Keratinocyte (primary cell): ENCODE results near the gene LENG1. TPM values are rescaled to one million over a fixed set of nuclear protein-coding genes. Genes with fewer than 3 reads are reported as not detected.

Experiments
- DNase-seq: peaks from one replicate; pipeline ENCODE4 v3.0.0-alpha.2; 2011; ENCODE audit warnings: low read depth, missing footprints, low spot score
- FAIRE-seq: peaks from 2 replicates; lab custom pipeline; 2011; peaks lifted over from hg19 to GRCh38; lab: Jason Lieb, UNC
- H2AFZ ChIP-seq: 2 replicates; pipeline ENCODE4 v1.6.0; 2012; ENCODE audit warnings: low read length, control low read depth, inconsistent platforms; ENCODE audit not compliant: control insufficient read depth
- H3K27ac ChIP-seq: 2 replicates; pipeline ENCODE4 v1.5.1; 2011; ENCODE audit warnings: low read length; ENCODE audit not compliant: control insufficient read depth, insufficient read depth
- H3K27me3 ChIP-seq: 3 replicates; pipeline ENCODE4 v1.6.0; 2011; ENCODE audit warnings: low read length; ENCODE audit not compliant: control insufficient read depth, insufficient read depth; ENCODE audit errors: extremely low read depth
- H3K36me3 ChIP-seq, 2 experiments: 2 replicates in 1 of 2; 3 replicates in 1 of 2; pipeline ENCODE4 v1.5.1; 2011; ENCODE audit warnings: low read length in 2 of 2, mild to moderate bottlenecking in 1 of 2; ENCODE audit not compliant: control insufficient read depth in 2 of 2, insufficient read depth in 2 of 2; ENCODE audit errors: extremely low read depth in 1 of 2
- H3K4me1 ChIP-seq: 3 replicates; pipeline ENCODE4 v1.5.1; 2011; ENCODE audit warnings: low read length; ENCODE audit not compliant: control insufficient read depth, insufficient read depth; ENCODE audit errors: extremely low read depth
- H3K4me2 ChIP-seq: 3 replicates; pipeline ENCODE4 v1.6.0; 2011; ENCODE audit warnings: low read depth, low read length; ENCODE audit not compliant: control insufficient read depth, insufficient read depth; ENCODE audit errors: extremely low read depth
- H3K4me3 ChIP-seq, 3 experiments: fragments of 200-600 bp in 1 of 3; sonication (generic) in 1 of 3; 2 replicates in 2 of 3; 3 replicates in 1 of 3; pipeline ENCODE4 v1.5.1; 2011 to 2016; ENCODE audit warnings: low read length in 3 of 3, mild to moderate bottlenecking in 3 of 3, control low read depth in 2 of 3, inconsistent platforms in 1 of 3, low read depth in 1 of 3, mixed read lengths in 1 of 3, mixed run types in 1 of 3, moderate library complexity in 1 of 3; ENCODE audit not compliant: control insufficient read depth in 2 of 3, insufficient read depth in 2 of 3; ENCODE audit errors: extremely low read depth in 1 of 3
- H3K79me2 ChIP-seq: 2 replicates; pipeline ENCODE4 v1.6.0; 2012; ENCODE audit warnings: low read length; ENCODE audit not compliant: control insufficient read depth, insufficient read depth
- H3K9ac ChIP-seq: 3 replicates; pipeline ENCODE4 v1.6.0; 2011; ENCODE audit warnings: low read length; ENCODE audit not compliant: control insufficient read depth, insufficient read depth; ENCODE audit errors: extremely low read depth
- H3K9me1 ChIP-seq: 3 replicates; pipeline ENCODE4 v1.6.0; 2011; ENCODE audit warnings: low read length; ENCODE audit not compliant: control insufficient read depth, insufficient read depth; ENCODE audit errors: extremely low read depth
- H3K9me3 ChIP-seq: 2 replicates; pipeline ENCODE4 v1.5.1; 2012; ENCODE audit warnings: low read depth, low read length; ENCODE audit not compliant: control insufficient read depth
- H4K20me1 ChIP-seq: 3 replicates; pipeline ENCODE4 v1.6.0; 2011; ENCODE audit warnings: low read length; ENCODE audit not compliant: control insufficient read depth, insufficient read depth; ENCODE audit errors: extremely low read depth
- CTCF ChIP-seq, 3 experiments: IDR thresholded peaks in 1 of 3; conservative IDR thresholded peaks in 1 of 3; optimal IDR thresholded peaks in 1 of 3; 2 replicates in 2 of 3; 3 replicates in 1 of 3; pipeline versions ENCODE3 to v1.5.1; 2011; ENCODE audit warnings: low read length in 3 of 3, mild to moderate bottlenecking in 3 of 3, moderate library complexity in 2 of 3, control low read depth in 1 of 3, inconsistent platforms in 1 of 3; ENCODE audit not compliant: insufficient read depth in 2 of 3; ENCODE audit errors: extremely low read depth in 1 of 3
- EZH2 ChIP-seq: IDR thresholded peaks from one replicate; pipeline ENCODE4 v1.6.1; 2012; ENCODE audit warnings: inconsistent platforms, mild to moderate bottlenecking, low read length, moderate library complexity
- dilution Hi-C: fragments of 300-500 bp; cut with MboI; formaldehyde crosslinking; loops from one replicate; pipeline ENCODE4 v1.7.0; 2020; ENCODE audit warnings: low sequenced_read_pairs; ENCODE audit not compliant: extremely low pct_ligation_motif_present
- polyA plus RNA-seq, 5 experiments: library from polyadenylated mRNA; depleted of rRNA in 3 of 5; stranded (reverse) in 3 of 5; stranded (forward) in 1 of 5; unstranded in 1 of 5; fragments of >200 nt; gene quantifications; 1 replicate in 1 of 5; 2 replicates in 3 of 5; 3 replicates in 1 of 5; pipeline versions ENCODE4 v1.2.1 to v1.2.3, GENCODE V29; 2011 to 2012; ENCODE audit warnings: missing spikeins in 2 of 5, low read depth in 1 of 5, low replicate concordance in 1 of 5

LENG1 gene
- polyA plus RNA-seq, 1 donor (not counting 4 experiments of a cell fraction or from before 2014, with no cell fraction given), result 3.4 TPM

DNA sequence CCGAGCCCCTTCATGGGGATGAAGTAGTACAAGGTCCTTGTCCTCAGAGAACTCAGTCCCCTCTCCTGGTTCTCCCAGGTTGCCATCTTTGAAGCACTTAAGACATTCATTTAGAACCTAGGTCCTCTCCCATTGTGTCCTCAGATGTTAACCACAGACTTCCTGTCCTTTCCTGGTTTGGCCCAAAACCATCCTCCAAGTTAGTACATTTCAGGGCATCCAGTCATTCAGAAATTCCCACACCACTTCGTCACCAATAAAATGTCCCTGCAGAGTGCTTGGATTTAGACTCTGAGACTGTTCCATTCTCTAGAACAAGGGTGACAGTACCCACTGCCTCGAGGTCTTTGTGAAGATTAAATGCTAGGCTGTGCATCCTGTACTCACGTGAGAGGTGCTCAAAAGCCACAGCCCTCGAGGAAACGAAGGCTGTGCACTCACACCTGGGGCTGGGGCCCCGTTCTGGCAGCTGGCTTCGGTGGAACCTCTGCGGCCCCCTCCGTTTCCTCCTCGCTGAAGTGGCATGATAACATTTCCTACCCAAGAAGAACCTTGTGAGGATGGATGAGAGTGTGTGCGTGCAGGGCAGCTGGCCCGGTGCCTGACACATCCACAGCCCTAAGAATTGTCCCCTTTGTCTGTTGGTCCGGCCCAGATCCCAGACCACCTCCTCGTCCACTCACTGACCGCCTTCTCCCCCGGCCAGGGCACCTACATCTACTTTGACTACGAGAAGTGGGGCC lies 4.7 kb downstream of the LENG1 start:
- peaks cover 38 to 44% of the 10 kb centered on the region in 2 experiments for H3K36me3 ChIP-seq
- no peak for DNase-seq
- H4K20me1 ChIP-seq, result peaks cover 9% of the 10 kb centered on the region

GRCh38 chr19:54153731-54154326 lies 5.7 kb downstream of the LENG1 start:
- FAIRE-seq (no peak), DNase-seq (no peak)
- Histone ChIP-seq H3K4me3 (no peak overlapping the region), H3K79me2 (peaks cover 6% of the 10 kb centered on the region), H2AFZ (no peak overlapping the region), H3K27ac (no peak overlapping the region), H3K9ac (no peak overlapping the region), H3K36me3 (peaks cover 46 to 54% of the 10 kb centered on the region in 2 experiments), H3K4me2 (no peak overlapping the region), H3K9me3 (no peaks in the 10 kb centered on the region), H4K20me1 (peaks cover 9% of the 10 kb centered on the region), H3K9me1 (no peaks in the 10 kb centered on the region), H3K4me1 (peaks cover 9% of the 10 kb centered on the region), H3K27me3 (no peaks in the 10 kb centered on the region)
- TF ChIP-seq CTCF (optimal IDR thresholded peaks at IDR 0.05 in 1 of 3, IDR thresholded peaks at IDR 0.05 in 1 of 3, conservative IDR thresholded peaks at IDR 0.05 in 1 of 3; ENCODE audit: extremely low read depth in 1 of 3, insufficient read depth in 2 of 3, low read length in 3 of 3), result no peak
- TF ChIP-seq EZH2, result no peak
- dilution Hi-C loops, result no loop called here

More for the DNA sequence above, 4.7 kb downstream of the LENG1 start:
- Histone ChIP-seq H3K27me3 (no peaks in the 10 kb centered on the region), H3K79me2 (peaks cover 7% of the 10 kb centered on the region), H3K9ac (no peak overlapping the region), H3K27ac (no peak overlapping the region), H3K9me1 (no peaks in the 10 kb centered on the region), H2AFZ (no peak overlapping the region), H3K4me2 (no peak overlapping the region), H3K4me3 (no peak overlapping the region), H3K4me1 (peaks cover 10% of the 10 kb centered on the region), H3K9me3 (no peaks in the 10 kb centered on the region)
- dilution Hi-C loops, result no loop called here
- TF ChIP-seq EZH2, result no peak
- no peak for TF ChIP-seq CTCF (optimal IDR thresholded peaks at IDR 0.05 in 1 of 3, IDR thresholded peaks at IDR 0.05 in 1 of 3, conservative IDR thresholded peaks at IDR 0.05 in 1 of 3; ENCODE audit: extremely low read depth in 1 of 3, insufficient read depth in 2 of 3, low read length in 3 of 3)
- no peak for FAIRE-seq
